Peyer's patch (tissue), 4 donors: ENCODE results near the gene MRPL50.

ENCODE experiments used
- POLR2A ChIP-seq, 2 donors: fragments of 450-650 bp; IDR thresholded peaks; one replicate each; pipeline ENCODE4 v1.5.1; 2017; ENCODE audit warnings: antibody characterized with exemption in 2 of 2, mild to moderate bottlenecking in 2 of 2, moderate library complexity in 2 of 2
- TF ChIP-seq, protein P1 (sequence below), 6 experiments: fragments of 450-650 bp in 4 of 6; fragments of 200-600 bp in 2 of 6; sonication (generic) in 1 of 6; IDR thresholded peaks; one replicate each; pipeline ENCODE4 v1.5.1; 2017 to 2019; ENCODE audit warnings: antibody characterized with exemption in 6 of 6, mild to moderate bottlenecking in 3 of 6, moderate library complexity in 1 of 6

DNA sequence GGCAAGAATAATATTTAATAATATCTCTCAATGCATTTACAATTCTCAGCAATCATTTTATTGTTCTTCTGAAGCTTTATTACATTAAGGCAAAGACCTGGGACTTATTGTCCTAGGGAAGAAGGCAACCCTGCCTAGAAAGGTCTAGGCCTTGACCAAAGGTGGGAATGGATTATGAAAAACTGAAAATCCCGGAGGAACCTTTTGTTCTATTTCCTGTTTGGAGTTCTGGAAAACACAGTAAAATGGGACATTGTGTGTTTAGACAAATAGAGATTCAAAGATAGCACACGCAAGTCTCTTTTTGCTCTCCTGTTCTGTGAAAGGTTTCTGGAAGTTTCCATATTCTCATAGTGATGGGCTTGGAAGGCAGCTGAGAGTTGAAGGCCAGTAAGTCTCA is 44.7 kb downstream of the MRPL50 start:
- TF ChIP-seq, protein P1, sequence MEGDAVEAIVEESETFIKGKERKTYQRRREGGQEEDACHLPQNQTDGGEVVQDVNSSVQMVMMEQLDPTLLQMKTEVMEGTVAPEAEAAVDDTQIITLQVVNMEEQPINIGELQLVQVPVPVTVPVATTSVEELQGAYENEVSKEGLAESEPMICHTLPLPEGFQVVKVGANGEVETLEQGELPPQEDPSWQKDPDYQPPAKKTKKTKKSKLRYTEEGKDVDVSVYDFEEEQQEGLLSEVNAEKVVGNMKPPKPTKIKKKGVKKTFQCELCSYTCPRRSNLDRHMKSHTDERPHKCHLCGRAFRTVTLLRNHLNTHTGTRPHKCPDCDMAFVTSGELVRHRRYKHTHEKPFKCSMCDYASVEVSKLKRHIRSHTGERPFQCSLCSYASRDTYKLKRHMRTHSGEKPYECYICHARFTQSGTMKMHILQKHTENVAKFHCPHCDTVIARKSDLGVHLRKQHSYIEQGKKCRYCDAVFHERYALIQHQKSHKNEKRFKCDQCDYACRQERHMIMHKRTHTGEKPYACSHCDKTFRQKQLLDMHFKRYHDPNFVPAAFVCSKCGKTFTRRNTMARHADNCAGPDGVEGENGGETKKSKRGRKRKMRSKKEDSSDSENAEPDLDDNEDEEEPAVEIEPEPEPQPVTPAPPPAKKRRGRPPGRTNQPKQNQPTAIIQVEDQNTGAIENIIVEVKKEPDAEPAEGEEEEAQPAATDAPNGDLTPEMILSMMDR (IDR thresholded peaks at IDR 0.05), result no peak
- no peak for TF ChIP-seq POLR2A (IDR thresholded peaks at IDR 0.05)
